EH (cell line): ENCODE measurements around the gene CELF4.
A peak's percentile ranks its signal among the peaks of the same experiment; 100 is the strongest.

ENCODE experiments used
- DNase-seq: peaks from one replicate; pipeline ENCODE4 v3.0.0-alpha.2; 2015; ENCODE audit warnings: low read depth

Gene CELF4

GRCh38 chr18:37253394-37254235 is 312.0 kb downstream of the CELF4 start:
- no peak for DNase-seq

DNA sequence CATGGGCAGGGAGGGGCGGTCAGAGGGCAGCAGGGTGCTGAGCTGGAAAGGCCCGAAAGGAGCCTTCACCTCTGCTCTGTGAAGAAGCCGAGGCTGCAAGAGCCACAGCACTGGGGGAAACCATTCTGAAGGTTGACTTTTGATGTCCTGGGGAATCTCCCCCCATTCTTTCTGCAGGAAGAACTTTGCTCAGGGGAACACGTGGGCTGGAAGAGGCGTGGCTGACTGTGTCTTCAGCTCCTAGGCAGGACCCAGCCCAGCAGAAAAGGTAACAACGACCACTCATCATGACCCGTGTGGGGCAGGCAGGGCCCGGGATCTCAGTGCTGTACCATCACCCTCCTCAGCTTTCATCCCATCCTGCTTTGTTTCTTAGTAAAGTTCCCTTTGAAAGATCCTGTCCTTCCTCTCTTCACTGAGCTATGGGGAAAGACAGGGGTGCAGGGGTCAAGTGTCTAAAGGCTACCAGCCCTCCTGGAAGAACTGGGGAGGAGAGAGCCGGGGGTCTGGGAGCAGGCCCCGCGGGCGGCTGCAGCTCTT is 312.7 kb downstream of the CELF4 start:
- DNase-seq, result no peak

GRCh38 chr18:37252342-37252741 is 313.3 kb downstream of the CELF4 start:
- no peak for DNase-seq

DNA sequence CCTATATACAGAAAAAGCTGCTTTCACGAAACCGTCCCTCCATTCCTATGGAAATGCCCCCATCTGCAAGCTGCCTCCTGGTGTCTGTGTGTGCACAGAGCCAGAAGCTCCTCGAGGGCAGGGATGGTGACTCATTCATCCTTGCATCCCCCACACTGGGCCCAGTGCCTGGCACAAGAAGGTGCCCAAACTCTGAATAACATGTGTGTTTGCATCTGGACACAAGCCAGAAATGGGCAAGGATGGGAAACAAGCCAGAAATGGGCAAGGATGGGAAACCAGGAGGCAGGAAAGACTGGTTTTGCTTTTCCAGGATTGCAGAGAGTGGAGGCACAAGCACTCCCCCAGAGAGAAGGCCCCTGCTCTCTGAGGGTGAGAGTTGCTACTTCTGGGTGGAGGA is 313.9 kb downstream of the CELF4 start:
- DNase-seq, result no peak

DNA sequence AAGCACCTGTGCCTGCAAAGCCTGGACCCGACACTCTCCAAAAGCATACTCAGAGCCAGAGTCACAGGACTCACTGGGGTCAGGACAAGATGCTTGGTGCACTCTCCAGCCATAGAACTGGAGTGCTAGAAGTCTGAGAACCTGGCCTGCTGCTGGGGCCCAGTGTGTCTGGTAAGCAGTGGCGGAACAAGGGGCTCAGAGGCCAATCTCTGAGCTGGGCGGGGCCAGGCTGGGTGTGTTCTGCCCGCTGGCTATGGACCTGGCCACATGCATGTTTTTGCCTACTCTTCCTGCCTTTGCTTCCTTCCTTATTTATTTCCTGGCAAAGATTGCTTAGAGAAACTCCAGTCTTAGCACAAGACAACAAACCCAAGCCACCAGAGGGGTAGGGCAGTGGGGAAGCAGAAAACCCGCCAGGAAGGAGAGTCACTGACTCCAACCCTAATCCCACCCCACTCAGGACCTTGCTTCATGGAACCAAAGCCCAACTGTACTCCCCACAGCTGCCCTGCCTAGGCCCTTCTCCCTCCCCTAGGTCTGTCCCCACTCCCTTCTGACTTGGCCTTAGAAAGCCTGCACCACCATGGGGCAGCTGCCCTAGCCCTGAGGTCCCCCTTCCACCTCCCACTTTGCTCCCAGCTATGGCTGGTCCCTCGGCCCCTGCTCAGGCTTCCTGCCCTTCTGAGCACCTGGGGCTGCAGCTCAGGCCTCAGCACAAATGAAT is 315.5 kb downstream of the CELF4 start:
- no peak for DNase-seq

GRCh38 chr18:37249171-37249886 is 316.3 kb downstream of the CELF4 start:
- no peak for DNase-seq

DNA sequence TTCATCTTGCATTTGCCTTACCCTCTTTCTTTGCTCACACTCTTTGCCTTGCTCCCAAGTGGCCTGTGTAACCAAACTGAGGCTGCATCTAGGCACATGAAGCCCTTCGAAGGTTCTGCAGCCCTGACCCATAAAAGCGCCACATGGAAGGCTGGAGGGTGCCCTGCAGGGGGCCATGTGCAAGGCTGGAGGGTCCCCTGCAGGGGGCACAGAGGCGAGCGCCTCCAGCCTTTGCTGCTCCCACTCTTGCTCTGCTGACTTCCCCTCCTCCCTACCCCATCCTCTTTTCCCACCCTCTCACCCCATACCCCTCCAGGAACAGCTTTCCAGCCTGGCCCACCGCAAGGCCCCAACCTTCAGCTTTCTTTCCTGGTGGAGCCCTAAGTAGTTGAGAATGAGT is 317.3 kb downstream of the CELF4 start:
- no peak for DNase-seq

- DNase-seq, result no peak
These were observed 318.0 kb downstream of the CELF4 start for GRCh38 chr18:37247497-37248161.

DNA sequence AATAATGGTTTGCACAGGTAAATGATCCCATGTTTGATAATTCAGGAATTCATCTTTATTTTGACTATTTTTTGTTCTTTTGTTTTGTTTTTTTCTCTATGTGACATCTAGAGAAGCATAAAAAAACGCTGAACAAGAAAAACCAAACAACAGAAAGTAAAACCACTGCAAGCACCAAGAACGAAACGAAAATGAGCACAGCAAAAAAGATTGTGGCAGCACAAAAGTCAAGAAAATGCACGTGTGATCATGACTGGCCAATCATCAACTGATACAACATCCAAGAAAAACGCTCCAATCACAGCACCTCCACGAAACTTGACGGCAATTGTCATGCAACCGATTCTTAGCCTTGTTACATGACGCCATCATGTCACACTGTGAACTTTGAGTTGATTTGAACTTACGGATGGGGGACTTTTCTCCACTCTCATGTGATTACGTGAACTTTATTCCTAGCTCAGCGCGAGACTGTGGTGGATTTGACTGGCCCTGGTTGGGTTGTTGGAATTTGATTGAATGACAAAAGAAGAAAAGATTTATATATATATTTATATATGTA is 318.7 kb downstream of the CELF4 start:
- DNase-seq, result no peak

- DNase-seq, result no peak
These were observed 321.0 kb downstream of the CELF4 start for GRCh38 chr18:37244618-37245017.

- DNase-seq, result no peak
These were observed 321.9 kb downstream of the CELF4 start for GRCh38 chr18:37243741-37244140.

DNA sequence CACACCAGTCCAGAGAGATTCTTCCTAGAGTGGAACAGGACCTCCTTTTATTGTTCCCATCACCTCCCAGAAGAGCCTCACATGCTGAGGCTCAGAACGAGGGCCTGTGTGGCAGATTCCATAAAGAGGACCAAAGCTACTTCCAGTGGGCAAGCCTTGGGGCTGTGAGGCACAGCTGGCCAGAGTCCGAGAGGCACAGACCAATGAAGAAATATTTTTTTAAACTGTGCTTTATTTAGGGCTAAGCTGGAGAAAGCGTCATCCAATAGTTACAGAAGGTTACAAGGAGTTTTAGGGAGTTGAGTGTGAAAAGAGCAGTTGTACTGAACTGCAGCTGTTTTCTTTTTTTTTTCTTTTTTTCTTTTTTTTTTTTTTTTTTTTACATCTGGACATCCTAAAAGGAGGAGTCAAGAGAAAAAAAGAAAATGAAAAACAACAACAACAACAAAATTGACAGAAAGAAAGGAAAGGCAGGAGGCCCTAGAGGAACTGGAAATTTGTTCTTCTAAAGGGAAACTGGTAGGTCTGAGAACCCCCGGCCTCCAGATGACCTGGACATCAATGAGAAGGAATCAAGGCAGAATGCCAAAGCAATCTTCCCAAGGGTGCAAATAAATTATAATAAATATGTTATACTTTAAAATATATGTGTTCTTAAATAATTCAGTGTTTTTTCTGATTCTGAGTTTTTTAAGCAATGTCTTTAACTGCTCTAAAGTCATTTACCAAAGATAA is 322.6 kb downstream of the CELF4 start:
- DNase-seq, result no peak

- DNase-seq, result no peak
These were observed 323.5 kb downstream of the CELF4 start for GRCh38 chr18:37242091-37242490.

DNA sequence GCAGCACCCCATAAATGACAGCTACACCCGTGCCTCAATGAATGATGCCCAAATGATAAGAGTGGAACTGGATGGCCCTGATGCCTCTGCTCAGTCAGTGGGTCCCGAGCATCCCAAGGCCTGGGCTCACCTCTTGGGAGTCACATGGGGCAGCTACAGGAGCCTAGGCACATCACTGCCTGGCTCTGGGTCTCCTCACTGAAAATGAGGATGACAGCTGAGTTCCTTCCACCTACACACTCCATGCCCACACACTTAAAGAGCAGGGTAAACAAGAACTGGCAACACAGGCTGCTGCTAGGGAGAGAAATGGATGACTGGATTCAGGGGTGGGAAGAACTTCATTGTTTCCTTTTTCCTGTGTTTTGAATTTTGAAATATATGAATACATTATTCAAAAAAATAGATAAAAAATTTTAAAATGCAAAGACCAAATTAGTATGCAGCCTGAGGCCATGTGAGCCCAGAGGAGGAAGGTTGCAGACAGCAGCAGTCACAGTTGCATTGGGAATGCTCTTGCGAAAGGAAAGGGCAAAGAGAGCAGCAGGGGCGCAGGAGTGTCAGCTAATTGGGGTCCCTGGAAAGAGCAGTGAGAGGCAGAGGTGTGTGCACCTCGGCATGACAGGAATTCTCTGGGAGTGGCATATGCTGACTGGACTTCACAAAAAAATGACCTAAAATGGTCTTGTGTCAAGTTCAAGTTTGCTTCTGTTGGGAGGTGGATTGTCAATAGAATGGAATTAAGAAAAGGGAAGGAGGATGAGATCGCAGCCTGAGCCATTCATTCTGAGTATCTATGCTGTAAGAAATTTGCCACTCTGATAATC is 327.1 kb downstream of the CELF4 start:
- DNase-seq, result no peak

DNA sequence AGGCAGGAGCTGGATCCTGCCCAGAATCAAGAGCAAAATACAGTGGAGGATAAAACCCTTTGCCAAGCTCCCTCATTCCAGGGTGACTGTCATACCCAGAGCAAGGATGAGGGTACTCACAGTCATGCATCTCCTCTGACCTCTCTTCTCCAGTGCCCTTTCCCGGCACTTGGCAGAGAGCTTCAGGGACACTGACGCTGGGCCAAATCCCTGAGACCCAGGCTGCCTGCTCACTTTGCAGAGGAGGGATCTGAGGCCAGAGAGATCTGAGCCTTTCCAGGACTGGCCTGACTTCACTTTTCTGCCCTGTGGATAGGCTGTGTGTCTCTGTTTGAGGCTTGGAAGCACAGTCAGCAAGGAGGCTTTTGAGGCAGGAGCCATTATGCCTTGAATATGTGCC is 330.0 kb downstream of the CELF4 start:
- DNase-seq, result no peak

- no peak for DNase-seq
These were observed 334.3 kb downstream of the CELF4 start for GRCh38 chr18:37231251-37231650.

- DNase-seq, result peak; percentile 9
These were observed 334.8 kb downstream of the CELF4 start for GRCh38 chr18:37230768-37231167.

DNA sequence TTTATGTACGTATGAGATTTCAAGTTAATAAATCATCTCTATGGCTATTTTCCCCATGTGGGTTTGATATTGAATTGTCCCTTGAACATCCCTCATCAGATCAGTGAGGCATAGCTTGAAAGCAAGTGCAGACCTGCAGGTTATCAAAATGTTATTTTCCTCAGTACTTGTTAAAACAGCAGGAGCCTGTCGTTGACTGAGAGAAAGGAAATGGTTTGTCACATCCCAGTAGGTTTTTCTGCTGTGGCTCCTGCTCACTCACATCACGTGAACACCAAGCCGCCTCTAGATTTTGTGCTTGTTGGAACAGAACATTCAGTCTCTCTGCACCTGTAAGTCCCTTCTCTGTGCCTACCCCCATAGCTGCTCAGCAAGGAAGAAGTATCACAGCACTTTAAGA is 340.3 kb downstream of the CELF4 start:
- no peak for DNase-seq

DNA sequence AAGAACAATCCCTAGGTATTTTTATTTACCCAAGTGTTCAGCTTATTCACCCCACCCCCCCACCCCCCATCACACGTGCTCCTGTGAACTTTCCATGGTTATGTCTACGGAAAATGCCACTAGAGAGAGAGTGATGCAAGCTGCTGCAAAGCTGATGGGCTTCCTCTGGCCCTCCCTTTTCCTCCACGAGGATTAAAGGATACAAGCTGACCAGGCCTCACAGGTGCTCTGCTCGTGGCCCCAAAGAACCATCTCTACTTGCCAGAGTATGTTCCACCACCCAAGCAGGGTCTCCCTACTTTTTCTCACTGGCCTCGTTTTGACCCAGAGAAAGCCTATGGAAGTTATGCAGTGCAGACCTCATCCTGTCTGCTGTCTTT is 342.6 kb downstream of the CELF4 start:
- DNase-seq, result no peak

- DNase-seq, result no peak
These were observed 343.1 kb downstream of the CELF4 start for GRCh38 chr18:37222354-37222998.
